Neuron (in vitro differentiated cells): ENCODE results near the gene PRICKLE3.
"Not testable (repeated sequence)": the region's sequence is repeated elsewhere in the genome, so short reads cannot be mapped to it uniquely, and the experiment has no call there.

Experiments
- H2AFZ ChIP-seq: one replicate; pipeline ENCODE4 v1.6.1; 2013; ENCODE audit warnings: low read depth, mild to moderate bottlenecking, inconsistent platforms, low read length, moderate library complexity
- H3K27me3 ChIP-seq: one replicate; pipeline ENCODE4 v1.6.1; 2013; ENCODE audit warnings: low read length; ENCODE audit not compliant: insufficient read depth
- H3K36me3 ChIP-seq: one replicate; pipeline ENCODE4 v1.6.1; 2013; ENCODE audit warnings: low read length; ENCODE audit not compliant: insufficient read depth
- H3K4me1 ChIP-seq: one replicate; pipeline ENCODE4 v1.6.1; 2013; ENCODE audit warnings: low read length; ENCODE audit not compliant: insufficient read depth
- H3K4me3 ChIP-seq: 2 replicates; pipeline ENCODE4 v1.5.1; 2013; ENCODE audit warnings: mild to moderate bottlenecking, low read length, moderate library complexity
- H3K9me3 ChIP-seq: one replicate; pipeline ENCODE4 v1.6.1; 2013; ENCODE audit warnings: low read length

The PRICKLE3 gene

DNA sequence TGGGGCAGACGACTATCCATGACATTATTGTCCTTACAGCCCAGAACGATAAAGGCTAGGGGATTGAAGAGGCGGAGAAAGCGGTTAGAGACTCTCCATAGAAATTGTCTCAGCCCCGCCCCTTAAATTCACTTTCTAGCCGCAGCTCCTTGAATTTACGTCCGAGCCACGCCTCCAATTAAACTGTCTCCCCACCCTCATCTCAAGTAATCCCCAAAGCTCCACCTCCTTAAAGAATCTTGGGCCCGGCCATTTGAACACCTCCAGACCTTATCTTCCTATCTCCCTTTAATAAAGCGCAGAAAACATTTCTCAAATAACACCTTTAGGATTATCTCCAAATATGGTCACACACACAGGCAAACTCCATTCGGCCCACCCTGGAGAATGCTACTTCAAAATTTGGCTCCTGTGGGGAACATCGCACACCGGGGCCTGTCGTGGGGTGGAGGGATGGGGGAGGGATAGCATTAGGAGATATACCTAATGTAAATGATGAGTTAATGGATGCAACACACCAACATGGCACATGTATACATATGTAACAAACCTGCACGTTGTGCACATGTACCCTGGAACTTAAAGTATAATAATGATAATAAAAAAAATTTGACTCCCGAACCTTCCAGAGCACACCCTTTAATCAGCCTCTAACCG lies 30.8 kb downstream of the PRICKLE3 start:
- no peaks in the 10 kb centered on the region for H3K36me3 ChIP-seq
- no peaks in the 10 kb centered on the region for H3K4me1 ChIP-seq
- H3K9me3 ChIP-seq: no peaks in the 10 kb centered on the region
- peak overlapping the region; percentile 35 for H3K4me3 ChIP-seq
- H3K27me3 ChIP-seq: no peaks in the 10 kb centered on the region
- no peak overlapping the region for H2AFZ ChIP-seq

- Histone ChIP-seq H3K27me3 (no peaks in the 10 kb centered on the region), H2AFZ (no peak overlapping the region), H3K36me3 (no peaks in the 10 kb centered on the region), H3K4me1 (no peaks in the 10 kb centered on the region), H3K9me3 (no peaks in the 10 kb centered on the region), H3K4me3 (no peak overlapping the region)
Observed at GRCh38 chrX:49153467-49153866, 32.7 kb downstream of the PRICKLE3 start.

DNA sequence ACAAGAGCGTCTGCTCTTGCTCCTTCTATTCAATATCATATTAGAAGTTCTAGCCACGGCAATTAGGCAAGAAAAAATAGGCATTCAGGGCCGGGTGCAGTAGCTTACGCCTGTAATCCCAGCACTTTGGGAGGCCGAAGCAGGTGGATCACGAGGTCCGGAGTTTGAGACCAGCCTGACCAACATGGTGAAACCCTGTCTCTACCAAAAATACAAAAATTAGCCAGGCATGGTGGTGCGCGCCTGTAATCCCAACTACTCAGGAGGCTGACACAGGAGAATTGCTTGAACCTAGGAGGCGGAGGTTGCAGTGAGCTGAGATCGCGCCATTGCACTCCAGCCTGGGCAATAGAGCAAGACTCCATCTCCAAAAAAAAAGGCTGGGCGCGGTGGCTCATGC lies 36.9 kb downstream of the PRICKLE3 start:
- H3K4me3 ChIP-seq, H2AFZ ChIP-seq, H3K36me3 ChIP-seq, H3K4me1 ChIP-seq, H3K27me3 ChIP-seq, H3K9me3 ChIP-seq: not testable (repeated sequence)

- not testable (repeated sequence) for H3K4me1 ChIP-seq, H2AFZ ChIP-seq, H3K9me3 ChIP-seq, H3K27me3 ChIP-seq, H3K36me3 ChIP-seq, H3K4me3 ChIP-seq
Observed at GRCh38 chrX:49148390-49149100, 37.6 kb downstream of the PRICKLE3 start.

DNA sequence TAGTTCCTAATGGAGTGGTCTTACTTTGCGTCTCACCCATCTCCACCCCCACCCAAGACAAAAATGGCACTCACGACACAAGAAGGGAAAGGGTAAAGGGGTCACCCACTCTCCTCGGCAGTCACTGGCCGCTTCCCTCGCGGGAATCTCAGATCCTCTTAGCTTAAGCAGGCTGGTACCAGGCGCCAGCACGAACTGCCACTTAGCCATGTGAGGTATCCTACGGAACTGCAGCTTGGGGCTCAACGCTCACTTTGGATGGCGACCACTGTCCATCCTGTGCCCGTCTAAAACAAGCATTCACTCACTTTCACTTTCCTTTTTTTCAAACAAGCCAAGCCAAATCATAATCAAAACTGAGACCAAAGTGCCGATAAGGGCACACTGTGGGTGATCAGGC lies 38.2 kb downstream of the PRICKLE3 start:
- Histone ChIP-seq H3K4me1 (no peaks in the 10 kb centered on the region), H3K36me3 (no peaks in the 10 kb centered on the region), H3K4me3 (no peak overlapping the region), H2AFZ (no peak overlapping the region), H3K27me3 (peaks cover 2% of the 10 kb centered on the region), H3K9me3 (no peaks in the 10 kb centered on the region)

GRCh38 chrX:49147282-49147681 lies 38.9 kb downstream of the PRICKLE3 start:
- Histone ChIP-seq H3K36me3 (no peaks in the 10 kb centered on the region), H2AFZ (no peak overlapping the region), H3K4me1 (no peaks in the 10 kb centered on the region), H3K4me3 (no peak overlapping the region), H3K27me3 (peaks cover 2% of the 10 kb centered on the region), H3K9me3 (no peaks in the 10 kb centered on the region)

GRCh38 chrX:49143154-49143553 lies 43.0 kb downstream of the PRICKLE3 start:
- not testable (repeated sequence) for H3K36me3 ChIP-seq, H2AFZ ChIP-seq, H3K4me1 ChIP-seq, H3K9me3 ChIP-seq, H3K27me3 ChIP-seq, H3K4me3 ChIP-seq

DNA sequence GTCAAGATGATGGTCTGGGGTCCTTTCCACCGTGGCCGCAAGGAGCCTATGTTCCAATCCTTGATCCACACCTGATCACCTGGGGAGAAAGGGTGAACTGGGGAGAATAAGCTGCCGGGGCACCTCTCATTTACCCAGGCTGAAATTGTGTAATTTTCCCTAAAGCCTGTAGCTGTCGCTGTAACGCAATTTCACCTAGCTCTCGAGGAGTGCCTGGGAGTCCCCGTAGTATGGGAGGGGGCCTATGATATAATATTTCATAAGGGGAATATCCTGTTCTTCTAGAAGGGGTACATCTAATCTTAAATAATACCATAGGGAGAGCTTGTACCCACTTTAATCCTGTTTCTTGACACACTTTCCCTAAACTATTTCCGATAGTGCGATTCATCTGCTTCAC lies 43.9 kb downstream of the PRICKLE3 start:
- not testable (repeated sequence) for H3K4me1 ChIP-seq, H3K27me3 ChIP-seq, H3K4me3 ChIP-seq, H3K9me3 ChIP-seq, H2AFZ ChIP-seq, H3K36me3 ChIP-seq

GRCh38 chrX:49139713-49140112 lies 46.5 kb downstream of the PRICKLE3 start:
- no peaks in the 10 kb centered on the region for H3K27me3 ChIP-seq
- no peaks in the 10 kb centered on the region for H3K9me3 ChIP-seq
- no peak overlapping the region for H2AFZ ChIP-seq
- H3K36me3 ChIP-seq: no peaks in the 10 kb centered on the region
- no peak overlapping the region for H3K4me3 ChIP-seq
- no peaks in the 10 kb centered on the region for H3K4me1 ChIP-seq

- Histone ChIP-seq H3K4me1 (no peaks in the 10 kb centered on the region), H3K4me3 (no peak overlapping the region), H3K36me3 (no peaks in the 10 kb centered on the region), H3K9me3 (no peaks in the 10 kb centered on the region), H3K27me3 (no peaks in the 10 kb centered on the region), H2AFZ (no peak overlapping the region)
Observed at GRCh38 chrX:49137492-49137891, 48.7 kb downstream of the PRICKLE3 start.

DNA sequence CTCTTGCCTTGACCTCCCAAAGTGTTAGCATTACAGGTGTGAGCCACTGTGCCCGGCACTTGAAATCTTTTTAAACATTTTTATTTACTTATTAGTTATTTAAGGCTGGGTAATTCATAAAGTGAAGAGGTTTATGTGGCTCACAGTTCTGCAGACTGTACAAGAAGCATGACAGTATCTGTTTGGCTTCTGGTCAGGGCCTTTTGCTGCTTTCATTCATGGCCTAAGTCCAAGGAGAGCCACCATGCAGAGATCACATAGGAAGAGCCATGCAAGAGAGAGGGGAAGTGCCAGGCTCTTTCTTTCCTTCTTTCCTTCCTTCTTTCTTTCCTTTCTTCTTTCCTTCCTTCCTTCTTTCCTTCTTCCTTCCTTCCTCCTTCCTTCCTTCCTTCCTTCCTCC lies 52.4 kb downstream of the PRICKLE3 start:
- H2AFZ ChIP-seq: no peak overlapping the region

GRCh38 chrX:49132275-49132674 lies 53.9 kb downstream of the PRICKLE3 start:
- not testable (repeated sequence) for H3K27me3 ChIP-seq, H3K9me3 ChIP-seq, H3K4me1 ChIP-seq

More for the DNA sequence above, 52.4 kb downstream of the PRICKLE3 start:
- H3K36me3 ChIP-seq: no peaks in the 10 kb centered on the region
- no peaks in the 10 kb centered on the region for H3K27me3 ChIP-seq
- no peaks in the 10 kb centered on the region for H3K4me1 ChIP-seq
- no peaks in the 10 kb centered on the region for H3K9me3 ChIP-seq
- H3K4me3 ChIP-seq: no peak overlapping the region

GRCh38 chrX:49129427-49129826 lies 56.7 kb downstream of the PRICKLE3 start:
- no peaks in the 10 kb centered on the region for H3K4me1 ChIP-seq
- no peak overlapping the region for H3K4me3 ChIP-seq
- no peaks in the 10 kb centered on the region for H3K9me3 ChIP-seq
- H3K36me3 ChIP-seq: no peaks in the 10 kb centered on the region
- H2AFZ ChIP-seq: no peak overlapping the region
- H3K27me3 ChIP-seq: no peaks in the 10 kb centered on the region

More at GRCh38 chrX:49132275-49132674, 53.9 kb downstream of the PRICKLE3 start:
- not testable (repeated sequence) for H2AFZ ChIP-seq, H3K4me3 ChIP-seq, H3K36me3 ChIP-seq

DNA sequence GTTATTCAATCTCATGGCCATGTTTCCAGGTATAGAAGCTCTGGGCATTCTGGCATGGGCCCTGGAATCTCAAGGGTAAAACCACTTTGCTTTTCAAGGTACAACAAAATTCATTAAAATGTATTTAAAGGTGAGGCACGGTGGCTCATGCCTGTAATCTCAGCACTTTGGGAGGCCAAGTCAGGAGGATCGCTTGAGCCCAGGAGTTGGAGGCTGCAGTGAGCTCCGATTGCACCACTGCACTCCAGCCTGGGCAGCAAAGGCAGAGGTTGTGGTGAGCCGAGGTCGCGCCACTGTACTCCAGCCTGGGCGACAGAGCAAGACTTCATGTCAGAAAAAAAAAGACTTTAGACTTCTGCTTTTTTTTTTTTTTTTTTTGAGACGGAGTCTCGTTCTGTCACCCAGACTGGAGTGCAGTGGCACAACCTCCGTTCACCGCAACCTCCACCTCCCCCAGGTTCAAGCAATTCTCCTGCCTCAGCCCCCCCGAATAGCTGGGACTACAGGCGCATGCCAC lies 58.4 kb downstream of the PRICKLE3 start:
- H3K4me1 ChIP-seq, H3K9me3 ChIP-seq, H2AFZ ChIP-seq, H3K27me3 ChIP-seq, H3K36me3 ChIP-seq, H3K4me3 ChIP-seq: not testable (repeated sequence)
